K562 (cell line): Measurements from ENCODE around the gene TMEM128. TPM values are rescaled to one million over a fixed set of nuclear protein-coding genes. Genes with fewer than 3 reads are reported as not detected.

Source experiments
- EP400 ChIP-seq: fragments of 450-650 bp; IDR thresholded peaks from 2 replicates; pipeline ENCODE4 v1.6.1; 2017; ENCODE audit warnings: antibody characterized with exemption, mild to moderate bottlenecking, moderate library complexity
- FOXA1 ChIP-seq: fragments of 450-650 bp; IDR thresholded peaks from 2 replicates; pipeline ENCODE4 v1.6.1; 2016; ENCODE audit warnings: mild to moderate bottlenecking, borderline replicate concordance
- FOXJ2 ChIP-seq: fragments of 200-800 bp; sonication (Bioruptor generic); IDR thresholded peaks from 2 replicates; pipeline ENCODE4 v1.6.1; 2016; ENCODE audit warnings: missing genetic modification characterization, missing compliant biosample characterization
- HLTF ChIP-seq: fragments of 450-650 bp; IDR thresholded peaks from 2 replicates; pipeline ENCODE4 v1.6.1; 2016
- KHSRP ChIP-seq: fragments of 450-650 bp; IDR thresholded peaks from 2 replicates; pipeline ENCODE4 v1.6.1; 2017
- MCM3 ChIP-seq: fragments of 450-650 bp; IDR thresholded peaks from 2 replicates; pipeline ENCODE4 v1.6.1; 2016
- PRPF4 ChIP-seq: fragments of 200-400 bp; formaldehyde crosslinking; IDR thresholded peaks from one replicate; pipeline ENCODE4 v1.6.1; 2017; ENCODE audit warnings: low read length, low read depth, mild to moderate bottlenecking; ENCODE audit not compliant: insufficient read depth, poor library complexity, severe bottlenecking
- SP1 ChIP-seq: sonication (generic); formaldehyde crosslinking; IDR thresholded peaks from 2 replicates; pipeline ENCODE4 v1.8.1; 2022; ENCODE audit warnings: mild to moderate bottlenecking, missing genetic modification reagents
- TAF7 ChIP-seq: fragments of 450-650 bp; IDR thresholded peaks from 2 replicates; pipeline ENCODE4 v1.6.1; 2016; ENCODE audit warnings: missing genetic modification characterization, missing compliant biosample characterization
- XRCC5 ChIP-seq: fragments of 200-400 bp; formaldehyde crosslinking; IDR thresholded peaks from 2 replicates; pipeline ENCODE4 v1.6.1; 2017; ENCODE audit warnings: low read depth, mild to moderate bottlenecking, low read length
- YBX1 ChIP-seq: fragments of 450-650 bp; IDR thresholded peaks from 2 replicates; pipeline ENCODE4 v1.7.1; 2016; ENCODE audit warnings: mild to moderate bottlenecking
- YY1 ChIP-seq, 3 experiments: IDR thresholded peaks; 2 replicates each; pipeline ENCODE4 v1.6.1; 2011; ENCODE audit warnings: low read length in 2 of 3, mild to moderate bottlenecking in 2 of 3, moderate library complexity in 2 of 3, borderline replicate concordance in 1 of 3, control low read depth in 1 of 3, low read depth in 1 of 3; ENCODE audit not compliant: insufficient read depth in 3 of 3, insufficient replicate concordance in 2 of 3, control insufficient read depth in 1 of 3, insufficient read length in 1 of 3; ENCODE audit errors: extremely low read depth in 1 of 3
- ZNF12 ChIP-seq: sonication (generic); formaldehyde crosslinking; IDR thresholded peaks from 2 replicates; pipeline ENCODE4 v1.4.0; 2020; ENCODE audit warnings: mild to moderate bottlenecking, missing genetic modification reagents
- ZNF134 ChIP-seq: fragments of 250-450 bp; sonication (Bioruptor Pico); conservative IDR thresholded peaks from 2 replicates; pipeline ENCODE4 v1.4.0; 2020
- ZNF146 ChIP-seq: IDR thresholded peaks from one replicate; pipeline ENCODE4 v1.6.1; 2018; ENCODE audit warnings: missing compliant biosample characterization; ENCODE audit not compliant: unreplicated experiment
- ZNF274 ChIP-seq: IDR thresholded peaks from 2 replicates; pipeline ENCODE4 v1.6.1; 2011; ENCODE audit warnings: low read depth, mild to moderate bottlenecking, low read length, moderate library complexity, borderline replicate concordance
- ZNF584 ChIP-seq: fragments of 200-800 bp; sonication (Bioruptor generic); IDR thresholded peaks from 2 replicates; pipeline ENCODE4 v1.6.1; 2016; ENCODE audit warnings: low read depth, mild to moderate bottlenecking, missing genetic modification characterization, missing compliant biosample characterization
- polyA plus RNA-seq, 8 experiments: library from polyadenylated mRNA; depleted of rRNA in 4 of 8; stranded (reverse) in 5 of 8; unstranded in 3 of 8; fragments of >200 nt; fragmentation: Nextera tagmentation in 2 of 8; fragmentation: Illumina TruSeq in 1 of 8; extraction: Ambion mirVana in 2 of 8; extraction: Trizol in 1 of 8; gene quantifications; 2 replicates each; pipeline versions ENCODE4 v1.2.1 to v1.2.3, GENCODE V29; 2011 to 2014; ENCODE audit warnings: inconsistent platforms in 1 of 8, missing spikeins in 1 of 8
- total RNA-seq, 7 experiments: library from RNA; depleted of rRNA in 6 of 7; stranded (reverse); fragments of >200 nt in 6 of 7; fragmentation: Illumina TruSeq in 2 of 7; extraction: Trizol in 2 of 7; gene quantifications; 2 replicates each; pipeline versions ENCODE4 v1.2.1 to v1.2.3, GENCODE V29; 2011 to 2021; ENCODE audit warnings: low replicate concordance in 1 of 7
- TF ChIP-seq, protein P1 (sequence below), 2 experiments: IDR thresholded peaks in 1 of 2; conservative IDR thresholded peaks in 1 of 2; 2 replicates each; pipeline ENCODE4 v1.6.1; 2016; ENCODE audit warnings: low read depth in 2 of 2, mild to moderate bottlenecking in 1 of 2, missing compliant biosample characterization in 1 of 2, missing genetic modification characterization in 1 of 2, moderate library complexity in 1 of 2
- TF ChIP-seq, protein P2 (sequence below), 2 experiments: fragments of 450-650 bp in 1 of 2; IDR thresholded peaks; 2 replicates each; pipeline ENCODE4 v1.6.1; 2011 to 2017; ENCODE audit warnings: low read depth in 2 of 2, antibody characterized with exemption in 1 of 2, borderline replicate concordance in 1 of 2, low read length in 1 of 2, mild to moderate bottlenecking in 1 of 2, mixed read lengths in 1 of 2; ENCODE audit not compliant: control insufficient read depth in 1 of 2
- TF ChIP-seq, protein P3 (sequence below): fragments of 250-450 bp; sonication (Bioruptor Pico); IDR thresholded peaks from 2 replicates; pipeline ENCODE4 v1.4.0; 2020; ENCODE audit warnings: mild to moderate bottlenecking, moderate library complexity

TMEM128 gene
- total and polyA plus RNA-seq, 9 of the 15 experiments (the other 6 are each of a cell fraction or from before 2014, with no cell fraction given): 9.1 to 40.0 (median 14.3) TPM

DNA sequence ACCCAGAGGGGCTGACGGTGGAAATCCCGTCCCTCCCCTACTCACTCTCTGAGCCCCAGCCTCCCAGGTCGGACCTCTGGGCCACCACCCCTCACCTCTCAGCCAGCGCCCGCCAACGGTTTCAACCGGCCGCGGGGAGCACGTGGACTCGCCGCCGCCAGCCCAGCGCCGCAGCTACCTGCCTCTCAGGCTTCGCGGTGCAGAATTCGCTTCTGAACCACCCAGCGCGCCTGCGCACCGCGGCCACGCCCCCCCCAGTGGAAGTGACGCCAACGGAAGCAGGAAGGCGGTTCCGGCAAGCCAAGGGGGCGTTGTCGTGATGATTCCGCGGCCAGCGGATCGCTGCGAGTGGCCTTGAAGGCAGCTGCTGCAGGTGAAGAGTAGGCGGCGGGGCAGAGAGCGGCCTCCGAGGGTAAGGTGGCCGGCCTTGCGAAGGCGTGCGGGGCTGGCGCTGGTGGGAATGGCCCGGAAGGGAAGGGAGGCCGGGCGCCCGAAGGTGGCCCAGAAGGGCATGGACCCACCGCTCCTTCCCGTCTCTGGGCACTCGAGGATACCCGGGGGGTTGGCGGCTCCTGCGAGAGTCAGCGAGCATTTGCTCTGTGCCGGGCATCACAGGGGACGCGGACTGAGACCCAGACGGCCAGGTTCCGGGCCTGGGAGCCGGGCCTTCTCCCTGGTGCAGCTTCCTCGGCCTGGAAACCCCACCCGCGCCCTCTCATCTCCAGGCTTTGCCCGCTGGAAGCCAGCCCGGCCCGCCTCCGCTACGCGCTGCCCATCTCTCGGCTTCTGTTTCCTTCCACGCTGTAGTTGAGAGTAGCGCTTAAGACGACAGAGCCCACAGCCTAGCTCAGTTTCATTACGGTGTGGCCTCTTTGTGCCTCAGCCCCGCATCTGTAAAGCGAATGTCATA lies 42.2 kb upstream of the TMEM128 start, which contains the start of the genes LYAR and ZBTB49 (continued):
- TF ChIP-seq KHSRP (no peak), PRPF4 (no peak), ZNF146 (no peak), HLTF (no peak), TAF7 (tag) (peak; percentile 15; the same call in 1 of the 2 replicates), YBX1 (no peak), FOXA1 (no peak), ZNF12 (no peak), YY1 (IDR thresholded peaks at IDR 0.05; ENCODE audit: borderline replicate concordance in 1 of 3, control insufficient read depth in 1 of 3, extremely low read depth in 1 of 3, insufficient read depth in 3 of 3, insufficient read length in 1 of 3, insufficient replicate concordance in 2 of 3, low read depth in 1 of 3, low read length in 2 of 3) (peak in 1 of 3 experiments; percentile 18), MCM3 (no peak), FOXJ2 (tag) (no peak), EP400 (peak; percentile 95), ZNF584 (CRISPR knock-in tag) (no peak), ZNF274 (no peak), XRCC5 (no peak), SP1 (CRISPR knock-in tag) (peak; percentile 83), ZNF134 (CRISPR knock-in tag) (no peak)
- TF ChIP-seq, protein P1, sequence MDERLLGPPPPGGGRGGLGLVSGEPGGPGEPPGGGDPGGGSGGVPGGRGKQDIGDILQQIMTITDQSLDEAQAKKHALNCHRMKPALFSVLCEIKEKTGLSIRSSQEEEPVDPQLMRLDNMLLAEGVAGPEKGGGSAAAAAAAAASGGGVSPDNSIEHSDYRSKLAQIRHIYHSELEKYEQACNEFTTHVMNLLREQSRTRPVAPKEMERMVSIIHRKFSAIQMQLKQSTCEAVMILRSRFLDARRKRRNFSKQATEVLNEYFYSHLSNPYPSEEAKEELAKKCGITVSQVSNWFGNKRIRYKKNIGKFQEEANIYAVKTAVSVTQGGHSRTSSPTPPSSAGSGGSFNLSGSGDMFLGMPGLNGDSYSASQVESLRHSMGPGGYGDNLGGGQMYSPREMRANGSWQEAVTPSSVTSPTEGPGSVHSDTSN (CRISPR knock-in tag; IDR thresholded peaks at IDR 0.05; ENCODE audit: low read depth): no peak
- TF ChIP-seq, protein P1 (tag; conservative IDR thresholded peaks at IDR 0.05; ENCODE audit: low read depth): no peak
- TF ChIP-seq, protein P2, sequence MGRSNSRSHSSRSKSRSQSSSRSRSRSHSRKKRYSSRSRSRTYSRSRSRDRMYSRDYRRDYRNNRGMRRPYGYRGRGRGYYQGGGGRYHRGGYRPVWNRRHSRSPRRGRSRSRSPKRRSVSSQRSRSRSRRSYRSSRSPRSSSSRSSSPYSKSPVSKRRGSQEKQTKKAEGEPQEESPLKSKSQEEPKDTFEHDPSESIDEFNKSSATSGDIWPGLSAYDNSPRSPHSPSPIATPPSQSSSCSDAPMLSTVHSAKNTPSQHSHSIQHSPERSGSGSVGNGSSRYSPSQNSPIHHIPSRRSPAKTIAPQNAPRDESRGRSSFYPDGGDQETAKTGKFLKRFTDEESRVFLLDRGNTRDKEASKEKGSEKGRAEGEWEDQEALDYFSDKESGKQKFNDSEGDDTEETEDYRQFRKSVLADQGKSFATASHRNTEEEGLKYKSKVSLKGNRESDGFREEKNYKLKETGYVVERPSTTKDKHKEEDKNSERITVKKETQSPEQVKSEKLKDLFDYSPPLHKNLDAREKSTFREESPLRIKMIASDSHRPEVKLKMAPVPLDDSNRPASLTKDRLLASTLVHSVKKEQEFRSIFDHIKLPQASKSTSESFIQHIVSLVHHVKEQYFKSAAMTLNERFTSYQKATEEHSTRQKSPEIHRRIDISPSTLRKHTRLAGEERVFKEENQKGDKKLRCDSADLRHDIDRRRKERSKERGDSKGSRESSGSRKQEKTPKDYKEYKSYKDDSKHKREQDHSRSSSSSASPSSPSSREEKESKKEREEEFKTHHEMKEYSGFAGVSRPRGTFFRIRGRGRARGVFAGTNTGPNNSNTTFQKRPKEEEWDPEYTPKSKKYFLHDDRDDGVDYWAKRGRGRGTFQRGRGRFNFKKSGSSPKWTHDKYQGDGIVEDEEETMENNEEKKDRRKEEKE (IDR thresholded peaks at IDR 0.05; ENCODE audit: borderline replicate concordance in 1 of 2, control insufficient read depth in 1 of 2, low read depth in 2 of 2, low read length in 1 of 2): no peak
- TF ChIP-seq, protein P3, sequence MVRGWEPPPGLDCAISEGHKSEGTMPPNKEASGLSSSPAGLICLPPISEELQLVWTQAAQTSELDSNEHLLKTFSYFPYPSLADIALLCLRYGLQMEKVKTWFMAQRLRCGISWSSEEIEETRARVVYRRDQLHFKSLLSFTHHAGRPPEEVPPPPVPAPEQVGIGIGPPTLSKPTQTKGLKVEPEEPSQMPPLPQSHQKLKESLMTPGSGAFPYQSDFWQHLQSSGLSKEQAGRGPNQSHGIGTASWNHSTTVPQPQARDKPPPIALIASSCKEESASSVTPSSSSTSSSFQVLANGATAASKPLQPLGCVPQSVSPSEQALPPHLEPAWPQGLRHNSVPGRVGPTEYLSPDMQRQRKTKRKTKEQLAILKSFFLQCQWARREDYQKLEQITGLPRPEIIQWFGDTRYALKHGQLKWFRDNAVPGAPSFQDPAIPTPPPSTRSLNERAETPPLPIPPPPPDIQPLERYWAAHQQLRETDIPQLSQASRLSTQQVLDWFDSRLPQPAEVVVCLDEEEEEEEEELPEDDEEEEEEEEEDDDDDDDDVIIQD: no peak
